ENCODE data around the gene HEXB. TPM values are rescaled to one million over a fixed set of nuclear protein-coding genes. Genes with fewer than 3 reads are reported as not detected.

The HEXB gene
- total RNA-seq: 10 to 100 TPM; 38.6 to 46.8 (median 45.8) TPM

DNA sequence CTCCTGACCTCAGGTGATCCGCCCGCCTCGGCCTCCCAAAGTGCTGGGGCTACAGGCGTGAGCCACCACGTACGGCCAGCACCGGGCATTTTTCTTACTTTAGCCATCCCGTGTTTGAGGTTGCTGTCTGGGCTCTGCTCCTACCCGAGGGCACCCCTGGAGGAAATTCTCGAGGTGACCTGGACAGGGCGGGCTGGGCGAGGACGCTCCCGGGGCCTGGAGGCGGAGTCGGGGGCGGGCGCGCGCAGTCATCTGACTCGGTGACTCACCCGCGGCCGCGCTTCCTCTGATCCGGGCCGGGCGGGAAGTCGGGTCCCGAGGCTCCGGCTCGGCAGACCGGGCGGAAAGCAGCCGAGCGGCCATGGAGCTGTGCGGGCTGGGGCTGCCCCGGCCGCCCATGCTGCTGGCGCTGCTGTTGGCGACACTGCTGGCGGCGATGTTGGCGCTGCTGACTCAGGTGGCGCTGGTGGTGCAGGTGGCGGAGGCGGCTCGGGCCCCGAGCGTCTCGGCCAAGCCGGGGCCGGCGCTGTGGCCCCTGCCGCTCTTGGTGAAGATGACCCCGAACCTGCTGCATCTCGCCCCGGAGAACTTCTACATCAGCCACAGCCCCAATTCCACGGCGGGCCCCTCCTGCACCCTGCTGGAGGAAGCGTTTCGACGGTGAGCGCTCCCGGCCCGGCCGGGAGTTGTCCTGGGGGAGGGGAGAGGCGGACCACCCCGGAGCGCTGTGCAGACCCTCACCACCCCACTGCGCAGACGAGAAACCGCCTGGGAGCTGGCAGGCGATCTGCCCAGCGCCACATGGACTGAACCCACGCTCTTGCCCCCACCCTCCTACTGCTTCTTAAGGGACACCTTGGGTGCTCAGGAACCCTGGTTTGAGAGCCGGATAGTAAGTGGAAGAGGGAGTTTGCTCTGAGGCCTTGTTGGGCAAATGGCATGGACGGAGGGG, at the start of gene HEXB:
TSS of gene HEXB (plus strand) at position 334 of the 952 bp plus-strand sequence. CDS start at position 362, 28 bp downstream.
- Mint-ChIP-seq H3K4me3 (peak within 1 kb of the TSS; percentile 85), H3K9me3 (no peaks in the 10 kb centered on the region), H3K36me3 (ENCODE audit: insufficient read depth) (peaks cover 14% of the 10 kb centered on the region), H3K27me3 (ENCODE audit: low read depth) (no peaks in the 10 kb centered on the region), H3K4me1 (ENCODE audit: low read depth) (peaks cover 23% of the 10 kb centered on the region)
- peak; percentile 80 for DNase-seq
- ATAC-seq: peak; percentile 97

DNA sequence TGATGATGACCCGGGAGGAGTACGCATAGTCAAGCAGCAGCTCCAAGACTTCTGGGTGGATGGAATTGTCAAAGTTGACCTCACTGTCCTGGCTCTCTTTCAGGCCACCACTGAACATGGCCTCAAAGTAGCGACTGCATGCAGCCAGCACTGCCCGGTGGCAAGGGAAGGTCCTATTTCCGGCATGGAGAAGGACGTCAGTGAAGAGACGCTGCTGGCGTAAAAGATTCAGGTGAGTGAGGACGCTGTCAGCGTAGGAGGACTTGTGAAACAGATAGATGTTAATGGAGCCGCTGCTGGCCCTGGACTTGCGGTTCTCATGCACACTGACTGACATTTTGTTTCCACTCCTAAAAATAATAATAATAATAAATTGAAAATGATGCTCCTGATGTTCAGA, 48.9 kb upstream of the HEXB start:
- H3K27me3 Mint-ChIP-seq (ENCODE audit: low read depth): peaks cover 12% of the 10 kb centered on the region
- DNase-seq (no peak), ATAC-seq (no peak)
- H3K4me1 Mint-ChIP-seq (ENCODE audit: low read depth): peaks cover 39% of the 10 kb centered on the region
- H3K36me3 Mint-ChIP-seq (ENCODE audit: insufficient read depth): peaks cover 7% of the 10 kb centered on the region
- H3K9me3 Mint-ChIP-seq: no peaks in the 10 kb centered on the region
- no peak overlapping the region for H3K4me3 Mint-ChIP-seq

DNA sequence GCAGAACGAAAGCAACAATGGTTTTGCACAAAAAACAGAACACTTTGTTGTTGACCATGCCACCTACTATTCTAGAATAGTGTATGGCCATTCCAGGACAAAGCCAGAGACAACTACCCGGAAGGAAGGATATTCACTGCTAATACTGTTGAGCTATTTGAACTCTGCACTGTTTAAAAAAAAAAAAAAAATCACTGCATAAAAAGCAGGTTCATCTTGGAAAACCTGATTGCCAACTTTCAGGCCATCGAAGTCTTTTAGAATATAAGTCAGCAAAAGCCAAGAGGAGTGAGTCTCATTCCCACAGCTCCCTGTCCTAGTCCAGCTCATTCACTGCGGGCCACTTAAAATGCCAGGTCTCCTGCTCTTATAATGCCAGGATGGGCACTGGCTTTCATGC, 48.5 kb upstream of the HEXB start:
- Mint-ChIP-seq H3K9me3 (no peaks in the 10 kb centered on the region), H3K4me1 (ENCODE audit: low read depth) (peaks cover 39% of the 10 kb centered on the region), H3K27me3 (ENCODE audit: low read depth) (peaks cover 12% of the 10 kb centered on the region), H3K36me3 (ENCODE audit: insufficient read depth) (peaks cover 7% of the 10 kb centered on the region), H3K4me3 (no peak overlapping the region)
- no peak for DNase-seq
- ATAC-seq: no peak

DNA sequence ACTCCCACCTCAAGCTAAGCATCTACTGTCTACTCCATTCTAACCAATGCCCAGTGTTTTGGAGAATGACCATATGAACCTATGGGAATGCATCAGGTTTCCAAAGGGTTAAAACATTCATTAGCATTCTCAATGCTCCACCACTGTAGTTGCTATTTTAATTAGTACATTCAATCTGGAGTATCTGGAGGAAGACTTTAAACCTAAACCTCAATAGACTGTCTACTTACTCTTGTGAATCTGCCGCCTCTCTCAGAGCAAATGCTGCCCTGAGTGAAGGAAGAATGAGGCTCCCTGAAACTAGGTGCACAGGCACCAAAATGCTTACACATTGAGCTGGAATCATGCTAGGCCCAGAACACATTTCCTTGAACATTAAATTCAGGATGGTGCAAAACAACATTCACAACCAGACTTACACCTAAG, 46.5 kb upstream of the HEXB start:
- Mint-ChIP-seq H3K27me3 (ENCODE audit: low read depth) (peaks cover 14% of the 10 kb centered on the region), H3K4me3 (peak overlapping the region; percentile 85)

DNA sequence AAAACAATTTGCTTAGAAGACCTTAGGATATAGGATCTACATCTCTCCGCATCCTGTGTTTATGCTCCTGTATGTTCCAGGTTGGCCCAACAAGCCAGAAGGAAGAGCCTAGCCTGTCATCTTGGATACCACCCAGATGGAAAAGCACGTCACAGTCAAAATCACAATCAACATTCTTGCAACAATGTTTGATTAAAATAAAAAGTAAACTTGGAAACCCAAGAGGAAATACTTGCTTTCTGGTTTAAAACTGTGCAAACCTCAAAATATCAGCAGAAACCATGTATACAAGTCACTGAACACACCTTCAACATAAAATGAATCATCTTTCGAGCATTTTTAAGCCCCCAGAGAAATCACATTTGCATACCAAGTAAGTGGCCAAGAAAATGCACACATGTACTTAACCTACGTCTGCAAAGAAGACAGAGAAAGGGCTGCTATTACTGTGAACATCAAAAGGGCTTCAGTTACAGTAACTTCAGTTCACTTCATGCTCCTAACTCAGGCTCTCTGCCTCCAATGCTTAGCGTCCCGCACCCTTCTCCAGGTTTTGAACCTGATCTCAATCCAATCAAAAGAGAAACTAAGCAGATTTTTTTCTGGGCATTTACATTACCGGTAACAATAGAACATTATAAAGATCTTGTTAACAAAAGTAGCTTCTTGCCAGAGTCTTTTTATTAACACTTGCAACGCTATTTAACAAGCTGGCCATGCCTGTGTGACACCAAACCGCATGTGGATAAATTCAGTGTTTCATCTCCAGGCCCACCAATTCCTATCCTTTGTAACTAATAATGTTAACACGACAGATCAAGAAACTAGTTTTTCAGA, 45.8 kb upstream of the HEXB start:
- peaks cover 14% of the 10 kb centered on the region for H3K27me3 Mint-ChIP-seq (ENCODE audit: low read depth)
- ATAC-seq (peak; percentile 20 to 42), DNase-seq (no peak)
- H3K4me3 Mint-ChIP-seq: peak overlapping the region; percentile 85
- H3K36me3 Mint-ChIP-seq (ENCODE audit: insufficient read depth): peaks cover 7% of the 10 kb centered on the region
- no peaks in the 10 kb centered on the region for H3K9me3 Mint-ChIP-seq
- H3K4me1 Mint-ChIP-seq (ENCODE audit: low read depth): peaks cover 33% of the 10 kb centered on the region

More for the DNA sequence above, 46.5 kb upstream of the HEXB start:
- no peaks in the 10 kb centered on the region for H3K9me3 Mint-ChIP-seq
- ATAC-seq (no peak), DNase-seq (no peak)
- peaks cover 33% of the 10 kb centered on the region for H3K4me1 Mint-ChIP-seq (ENCODE audit: low read depth)
- peaks cover 7% of the 10 kb centered on the region for H3K36me3 Mint-ChIP-seq (ENCODE audit: insufficient read depth)

DNA sequence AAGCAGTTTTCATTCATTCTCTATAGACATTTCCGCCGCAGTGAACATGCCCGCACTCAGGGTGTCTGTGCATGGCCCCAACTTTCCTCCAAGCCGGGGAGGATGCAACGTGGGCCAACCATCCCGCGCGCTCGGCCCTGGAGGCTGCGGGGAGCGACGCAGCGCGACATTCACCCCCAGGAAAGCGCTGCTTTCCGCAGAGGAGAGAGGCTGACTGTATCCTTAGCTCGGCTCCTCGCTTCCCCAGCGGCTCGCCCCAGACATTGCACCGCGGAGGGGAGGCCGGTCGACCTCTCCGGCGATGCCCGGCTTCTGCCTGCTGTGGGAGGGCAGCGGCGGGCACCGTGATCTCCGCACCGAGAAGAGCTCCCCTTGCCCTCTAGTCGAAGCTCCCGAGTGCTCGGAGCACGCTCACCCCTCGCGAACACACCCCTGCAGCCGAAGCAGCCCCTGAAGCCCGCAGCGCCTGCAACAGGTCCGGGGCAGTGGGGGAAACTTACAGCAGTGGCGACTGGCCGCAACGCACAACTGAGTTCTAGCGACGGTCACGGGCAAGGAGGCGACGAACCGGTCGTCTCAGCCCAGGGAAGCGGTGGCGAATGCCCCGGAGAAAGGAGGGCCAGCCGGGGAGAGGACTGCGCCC, 45.1 kb upstream of the HEXB start:
- Mint-ChIP-seq H3K9me3 (no peaks in the 10 kb centered on the region), H3K27me3 (ENCODE audit: low read depth) (peaks cover 14% of the 10 kb centered on the region)
- ATAC-seq: peak; percentile 51 to 61

DNA sequence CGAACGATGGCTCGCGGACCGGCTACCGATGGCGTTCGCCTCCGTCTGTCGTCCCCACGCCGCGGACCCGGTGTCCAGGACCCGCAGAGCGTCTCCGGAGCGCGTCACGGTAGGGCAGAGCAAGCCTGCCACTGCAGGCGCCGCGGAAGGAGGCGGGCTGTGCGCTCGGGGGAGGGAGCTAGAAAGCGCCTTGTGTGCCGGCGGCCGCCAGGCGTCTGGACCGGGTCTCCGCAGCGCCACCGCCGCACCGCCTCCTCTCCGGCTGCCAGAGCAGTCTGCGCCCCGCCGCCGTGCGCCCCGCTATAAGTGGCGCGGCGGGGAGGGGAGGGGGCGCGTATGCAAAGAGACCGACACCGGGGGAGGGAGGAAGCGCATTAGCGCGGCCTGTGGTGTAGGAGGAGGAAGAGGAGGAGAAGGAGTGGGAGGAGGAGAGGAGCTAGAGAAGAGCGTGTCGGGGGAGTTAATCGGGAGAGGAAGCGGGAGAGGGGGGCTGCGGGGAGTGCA, 44.5 kb upstream of the HEXB start, which contains the start of gene ENC1:
TSS of gene ENC1 (minus strand) at position 279 of the 504 bp plus-strand sequence. CDS start 4,243 bp downstream, outside the sequence.
- H3K27me3 Mint-ChIP-seq (ENCODE audit: low read depth): peaks cover 14% of the 10 kb centered on the region
- peak within 1 kb of the TSS; percentile 85 for H3K4me3 Mint-ChIP-seq
- peak; percentile 87 to 91 for ATAC-seq
- peak; percentile 65 for DNase-seq
- peaks cover 6% of the 10 kb centered on the region for H3K36me3 Mint-ChIP-seq (ENCODE audit: insufficient read depth)
- peaks cover 33% of the 10 kb centered on the region for H3K4me1 Mint-ChIP-seq (ENCODE audit: low read depth)
- H3K9me3 Mint-ChIP-seq: no peaks in the 10 kb centered on the region

More for the DNA sequence above, 45.1 kb upstream of the HEXB start:
- no peak for DNase-seq
- H3K4me1 Mint-ChIP-seq (ENCODE audit: low read depth): peaks cover 33% of the 10 kb centered on the region
- peak overlapping the region; percentile 85 for H3K4me3 Mint-ChIP-seq
- H3K36me3 Mint-ChIP-seq (ENCODE audit: insufficient read depth): peaks cover 7% of the 10 kb centered on the region

DNA sequence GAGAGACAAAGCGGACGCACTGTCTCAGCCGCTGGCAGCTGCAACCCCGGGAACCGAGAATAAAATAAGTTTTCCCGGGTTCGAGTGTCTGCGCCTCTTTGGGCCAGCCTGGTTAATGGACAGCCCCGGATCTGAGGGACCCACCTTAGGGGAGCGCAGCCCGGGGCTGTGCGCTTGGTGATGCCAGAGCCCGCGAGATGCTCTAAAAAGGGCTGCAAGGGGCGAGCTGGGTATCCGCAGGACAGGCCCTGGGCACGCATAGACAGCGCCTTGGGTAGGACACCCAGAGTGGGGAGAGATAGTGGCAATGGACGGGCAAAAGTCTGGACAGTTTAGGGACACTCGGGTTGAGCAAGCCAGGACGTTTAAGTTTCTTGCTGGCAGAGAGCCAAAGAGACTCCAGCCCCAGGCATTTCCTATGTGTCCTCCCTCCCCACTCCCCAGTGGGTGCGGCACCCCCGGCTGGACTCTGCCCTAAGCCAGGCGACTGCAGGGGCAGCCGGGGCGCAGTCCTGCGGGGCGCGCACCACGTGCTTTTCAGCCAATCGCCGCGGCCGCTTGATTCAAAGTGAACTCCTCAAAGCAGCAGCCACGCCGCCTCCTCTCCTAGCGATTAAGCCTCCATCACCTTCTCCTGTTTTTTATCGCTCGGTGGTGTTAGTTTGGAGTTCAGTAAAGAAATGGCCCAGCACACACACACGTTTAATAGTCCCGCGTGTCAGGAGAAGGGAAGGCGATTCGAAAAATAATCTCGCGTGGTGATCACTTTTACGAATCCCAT, 43.9 kb upstream of the HEXB start:
- DNase-seq (no peak), ATAC-seq (peak; percentile 18 to 25)
- Mint-ChIP-seq H3K27me3 (ENCODE audit: low read depth) (peaks cover 8% of the 10 kb centered on the region), H3K9me3 (no peaks in the 10 kb centered on the region), H3K36me3 (ENCODE audit: insufficient read depth) (no peaks in the 10 kb centered on the region), H3K4me3 (peak overlapping the region; percentile 85), H3K4me1 (ENCODE audit: low read depth) (peaks cover 33% of the 10 kb centered on the region)

DNA sequence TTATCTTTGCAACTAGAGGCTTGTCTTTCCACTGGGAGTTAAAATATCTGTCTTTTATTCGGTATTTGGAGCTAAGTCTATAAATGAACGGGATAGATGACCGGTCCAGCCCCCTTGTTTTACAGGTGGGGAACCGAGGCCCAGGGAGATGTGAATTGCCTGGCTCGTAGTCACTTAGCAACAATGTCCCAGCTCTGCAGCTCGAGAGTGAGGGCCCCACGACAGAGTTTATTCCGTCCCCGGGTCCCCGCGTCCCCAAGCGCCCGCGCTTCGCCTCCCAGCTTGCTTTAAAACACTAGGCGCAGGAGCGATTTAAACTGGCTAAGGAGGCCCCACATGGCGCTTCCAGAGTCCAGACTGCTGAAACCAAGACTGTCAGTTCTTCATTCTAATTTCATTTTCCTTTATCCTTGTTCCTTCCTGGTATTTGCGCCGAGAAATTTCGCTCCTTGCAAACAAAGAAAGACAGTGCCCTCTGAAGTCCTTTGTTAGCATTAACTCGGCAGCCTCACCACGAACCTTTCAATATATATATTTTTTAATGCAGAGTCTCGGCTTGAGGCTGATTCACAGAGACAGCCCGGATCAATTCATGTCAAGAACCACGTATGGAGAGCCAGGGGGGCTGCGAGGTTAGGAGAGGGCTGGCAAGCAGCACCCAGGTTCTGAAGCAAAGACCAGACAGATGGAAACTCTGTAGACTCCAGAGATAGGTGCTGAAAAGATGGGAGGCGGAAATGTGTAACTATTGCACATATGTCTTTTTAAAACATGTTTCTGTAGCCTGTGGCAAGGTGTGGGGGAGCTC, 43.1 kb upstream of the HEXB start:
- no peak for ATAC-seq
- H3K4me3 Mint-ChIP-seq: peak overlapping the region; percentile 85
- peaks cover 33% of the 10 kb centered on the region for H3K4me1 Mint-ChIP-seq (ENCODE audit: low read depth)
- no peak for DNase-seq
- no peaks in the 10 kb centered on the region for H3K9me3 Mint-ChIP-seq
- peaks cover 8% of the 10 kb centered on the region for H3K27me3 Mint-ChIP-seq (ENCODE audit: low read depth)
- H3K36me3 Mint-ChIP-seq (ENCODE audit: insufficient read depth): no peaks in the 10 kb centered on the region

DNA sequence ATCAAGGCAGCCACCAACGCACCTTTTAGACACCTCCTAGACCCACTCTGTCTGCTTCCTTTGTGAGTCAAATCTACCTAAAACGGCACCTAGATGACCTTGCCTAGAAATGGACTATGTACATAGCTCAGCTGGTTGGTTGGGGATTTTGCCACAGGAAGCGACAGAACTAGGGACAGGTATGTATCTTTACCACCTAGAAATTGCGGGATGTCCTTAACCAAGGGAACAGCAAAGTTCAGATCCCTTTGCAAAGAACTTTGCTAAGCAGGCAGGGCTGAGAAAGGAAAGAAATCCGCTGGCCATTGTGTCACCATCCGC, 42.5 kb upstream of the HEXB start:
- DNase-seq (no peak), ATAC-seq (no peak)
- H3K9me3 Mint-ChIP-seq: no peaks in the 10 kb centered on the region
- H3K4me1 Mint-ChIP-seq (ENCODE audit: low read depth): peaks cover 33% of the 10 kb centered on the region
- H3K4me3 Mint-ChIP-seq: no peak overlapping the region
- H3K27me3 Mint-ChIP-seq (ENCODE audit: low read depth): peaks cover 5% of the 10 kb centered on the region
- H3K36me3 Mint-ChIP-seq (ENCODE audit: insufficient read depth): no peaks in the 10 kb centered on the region

DNA sequence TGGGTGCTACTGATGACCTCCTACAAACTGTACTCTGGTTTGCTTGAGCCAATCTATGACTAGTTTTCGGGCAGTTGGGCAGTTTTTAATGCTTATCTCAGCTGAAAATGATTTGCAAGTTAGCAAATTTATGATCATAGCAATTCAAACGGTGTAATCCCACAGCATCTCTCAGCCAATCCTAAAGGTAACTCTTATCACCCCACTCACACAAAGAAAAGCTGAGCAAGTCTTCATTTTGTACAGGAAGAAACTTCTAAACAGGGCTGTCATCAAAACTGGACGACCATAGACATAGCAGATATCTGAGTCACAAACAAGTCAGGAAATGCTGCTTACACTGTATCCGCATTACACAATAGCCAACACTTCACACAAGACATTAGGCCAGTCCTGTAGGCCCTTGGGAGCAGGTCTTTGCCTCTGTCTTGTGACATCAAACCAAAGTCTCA, 41.9 kb upstream of the HEXB start:
- Mint-ChIP-seq H3K4me1 (ENCODE audit: low read depth) (peaks cover 29% of the 10 kb centered on the region), H3K36me3 (ENCODE audit: insufficient read depth) (no peaks in the 10 kb centered on the region), H3K27me3 (ENCODE audit: low read depth) (peaks cover 5% of the 10 kb centered on the region), H3K9me3 (no peaks in the 10 kb centered on the region), H3K4me3 (no peak overlapping the region)
- ATAC-seq: no peak
- no peak for DNase-seq

DNA sequence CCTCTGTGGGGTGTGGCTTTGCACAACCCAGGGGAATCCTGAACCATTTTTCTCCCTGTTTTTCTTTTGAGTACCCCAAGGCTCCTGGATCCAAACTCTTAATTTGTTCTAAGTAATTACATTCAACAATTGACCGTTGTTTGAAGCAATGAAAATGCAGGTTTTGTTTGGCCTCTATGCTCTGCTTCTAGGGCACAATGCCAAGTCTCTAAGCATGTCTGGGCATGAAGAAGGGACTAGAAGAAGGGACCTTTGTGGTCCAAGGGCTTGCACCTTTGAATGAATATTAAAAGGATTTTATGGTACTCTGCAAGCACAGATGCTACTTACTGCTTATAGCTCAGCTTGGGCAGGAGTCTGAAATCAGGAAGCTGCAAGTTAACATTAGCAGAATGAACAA, 37.9 kb upstream of the HEXB start:
- ATAC-seq (no peak), DNase-seq (no peak)
- Mint-ChIP-seq H3K27me3 (ENCODE audit: low read depth) (peaks cover 9% of the 10 kb centered on the region), H3K9me3 (no peaks in the 10 kb centered on the region), H3K4me1 (ENCODE audit: low read depth) (peaks cover 2% of the 10 kb centered on the region), H3K4me3 (no peak overlapping the region), H3K36me3 (ENCODE audit: insufficient read depth) (no peaks in the 10 kb centered on the region)
